NCI-H1105 treated with DMSO at 0.1 percent for 48 hours (cell line): ENCODE data around the gene FA2H.
"Not testable (repeated sequence)": the region's sequence is repeated elsewhere in the genome, so short reads cannot be mapped to it uniquely, and the experiment has no call there.

Source experiments
- DNase-seq: peaks from one replicate; lab custom pipeline; 2025; lab: John Stamatoyannopoulos, UW

FA2H gene

DNA sequence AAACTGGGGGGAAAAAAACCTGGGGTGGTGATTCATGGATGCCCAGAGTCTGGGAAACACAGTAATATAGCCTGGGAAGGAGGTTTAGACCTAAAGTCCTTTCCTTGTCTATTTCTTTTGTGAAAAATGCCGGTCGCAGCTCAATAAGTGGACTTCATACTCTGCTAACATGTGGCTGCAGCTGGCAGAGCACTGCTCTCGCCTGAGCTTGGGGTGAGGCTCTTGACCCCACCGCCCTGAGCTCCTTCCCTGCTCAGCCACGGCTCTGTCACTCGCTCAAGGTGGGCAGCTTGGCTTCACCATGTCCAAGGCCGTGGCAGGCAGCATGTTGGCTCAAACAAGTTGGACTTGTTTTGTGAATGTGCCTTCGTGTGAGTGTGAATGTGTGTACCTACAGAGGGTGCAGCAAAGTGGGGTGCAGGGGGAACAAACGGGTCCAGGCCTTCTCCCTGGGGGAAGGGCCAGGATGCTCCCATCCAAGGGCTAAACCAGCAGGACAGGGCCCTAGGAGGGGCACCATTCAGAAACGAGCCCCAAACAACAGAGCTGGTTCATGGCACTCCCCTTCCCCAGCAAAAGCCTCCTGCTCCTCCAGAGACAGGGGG is 4.9 kb downstream of the FA2H start:
- no peak for DNase-seq

DNA sequence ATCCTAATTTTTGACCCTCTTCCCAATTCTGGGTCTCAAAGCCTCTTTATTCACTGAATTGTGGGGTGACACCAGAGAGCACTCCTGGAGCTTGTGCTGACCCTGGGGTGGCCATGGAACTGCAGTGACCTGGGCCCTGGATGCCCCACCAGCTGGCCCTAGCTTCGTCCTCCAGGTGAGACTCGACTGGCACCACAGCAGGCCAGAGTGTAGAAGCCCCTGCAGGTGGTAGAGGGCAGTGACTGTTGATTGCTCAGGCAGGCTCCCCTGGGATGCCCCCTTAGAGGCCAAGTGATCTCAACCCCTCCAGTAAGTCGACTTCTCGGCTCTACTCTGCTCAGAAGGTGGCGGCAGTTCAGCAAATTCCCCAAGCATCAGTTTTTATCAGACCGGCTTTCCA is 6.4 kb downstream of the FA2H start:
- no peak for DNase-seq

DNA sequence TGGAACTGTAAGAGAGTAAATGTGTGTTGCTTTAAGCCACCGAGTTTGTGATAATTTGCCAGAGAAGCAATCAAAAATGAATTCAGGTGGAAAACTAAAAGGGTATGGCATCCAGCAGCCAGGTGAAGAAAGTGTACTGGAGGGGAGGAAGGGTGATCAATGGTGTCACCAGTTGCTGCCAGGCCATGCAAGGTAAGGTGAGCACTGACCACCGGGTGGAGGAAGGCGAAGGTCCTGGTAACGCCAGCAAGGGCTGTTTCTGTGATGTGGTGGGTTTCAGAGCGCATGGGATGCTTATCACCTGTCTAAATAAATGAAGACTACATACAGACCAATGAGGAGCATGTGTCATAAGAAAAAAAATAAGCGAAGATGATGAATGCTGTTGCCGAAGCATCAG is 6.9 kb downstream of the FA2H start:
- DNase-seq = no peak

DNA sequence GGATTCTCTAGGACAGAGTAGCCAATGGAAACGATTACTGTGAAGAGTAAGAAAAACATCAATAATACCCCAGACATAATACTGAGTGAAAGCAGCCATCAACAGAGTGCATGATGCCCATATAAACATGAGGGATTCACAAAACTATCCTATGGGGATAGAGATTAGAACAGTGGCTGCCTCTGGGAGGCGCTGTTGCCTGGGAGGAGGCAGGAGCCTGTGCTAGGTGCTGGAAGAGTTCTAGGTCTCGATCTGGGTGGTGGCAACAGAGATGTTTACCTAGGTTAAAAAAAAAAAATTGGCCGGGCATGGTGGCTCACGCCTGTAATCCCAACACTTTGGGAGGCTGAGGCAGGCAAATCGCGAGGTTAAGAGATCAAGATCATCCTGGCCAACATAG is 7.9 kb downstream of the FA2H start:
- DNase-seq = no peak

DNA sequence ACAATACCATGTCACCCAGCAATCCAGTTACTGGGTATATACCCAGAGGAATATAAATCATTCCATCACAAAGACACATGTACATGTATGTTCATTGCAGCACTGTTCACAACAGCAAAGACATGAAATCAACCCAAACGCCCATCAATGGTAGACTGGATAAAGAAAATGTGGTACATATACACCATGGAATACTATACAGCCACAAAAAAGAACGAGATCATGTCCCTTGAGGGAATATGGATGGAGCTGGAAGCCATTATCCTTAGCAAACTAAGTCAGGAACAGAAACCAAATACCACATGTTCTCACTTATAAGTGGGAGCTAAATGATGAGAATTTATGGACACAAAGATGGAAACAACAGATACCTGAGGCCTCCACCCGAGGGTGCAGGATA is 10.4 kb downstream of the FA2H start:
- not testable (repeated sequence) for DNase-seq

DNA sequence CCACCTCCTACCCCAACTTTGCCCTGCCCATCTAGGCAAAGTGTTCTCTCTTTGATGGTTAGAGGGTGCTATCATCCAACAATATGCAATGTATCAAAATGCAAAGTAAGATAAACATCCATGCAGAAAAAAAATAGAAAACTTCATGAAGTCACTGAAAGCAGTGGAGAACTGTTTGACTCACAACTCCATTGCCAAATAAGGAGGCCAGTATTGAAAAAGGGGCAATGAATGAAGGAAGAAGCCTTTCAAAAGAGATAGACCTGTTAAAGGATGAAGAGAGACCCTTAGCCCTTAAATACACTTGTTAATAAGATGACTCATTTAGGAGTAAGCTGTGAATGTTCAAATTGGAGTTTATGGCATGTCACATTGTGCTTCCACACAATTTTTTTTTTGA is 13.0 kb downstream of the FA2H start:
- DNase-seq = no peak

DNA sequence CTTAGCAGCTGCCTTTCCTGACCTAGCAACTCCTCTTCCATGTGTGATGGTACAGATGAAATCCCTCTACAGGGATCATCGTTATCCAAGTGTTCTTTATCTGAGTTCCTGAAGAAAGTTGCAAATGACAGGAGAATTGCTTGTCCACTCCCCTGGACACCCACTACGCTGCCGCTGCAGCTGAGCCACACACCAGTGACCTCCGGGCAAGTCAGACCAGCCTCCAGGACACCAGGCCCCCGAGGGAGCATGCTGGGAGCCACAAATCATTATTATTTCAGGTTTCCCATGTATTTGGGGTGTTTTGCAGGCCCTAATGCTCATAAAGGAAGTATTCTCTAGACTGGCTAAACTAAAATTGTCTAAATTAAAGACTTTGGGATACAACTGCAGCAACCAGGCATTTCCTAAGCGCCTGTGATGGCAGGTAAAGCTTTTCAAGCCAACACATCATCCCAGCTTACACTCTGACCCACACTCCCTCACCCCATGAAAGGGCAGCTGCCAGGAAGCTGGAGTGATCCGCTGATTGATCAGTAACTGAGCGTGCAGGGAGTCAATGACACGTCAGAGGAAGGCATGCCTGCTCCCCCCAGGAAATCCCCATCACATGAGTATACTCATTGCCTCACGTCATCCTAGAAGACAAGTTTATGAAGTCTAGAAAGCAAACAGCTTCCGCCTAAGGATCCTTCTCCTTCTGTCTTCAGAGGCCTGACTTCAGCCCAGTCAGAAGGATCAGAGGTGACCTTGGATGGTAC is 14.4 kb downstream of the FA2H start:
- DNase-seq = no peak

DNA sequence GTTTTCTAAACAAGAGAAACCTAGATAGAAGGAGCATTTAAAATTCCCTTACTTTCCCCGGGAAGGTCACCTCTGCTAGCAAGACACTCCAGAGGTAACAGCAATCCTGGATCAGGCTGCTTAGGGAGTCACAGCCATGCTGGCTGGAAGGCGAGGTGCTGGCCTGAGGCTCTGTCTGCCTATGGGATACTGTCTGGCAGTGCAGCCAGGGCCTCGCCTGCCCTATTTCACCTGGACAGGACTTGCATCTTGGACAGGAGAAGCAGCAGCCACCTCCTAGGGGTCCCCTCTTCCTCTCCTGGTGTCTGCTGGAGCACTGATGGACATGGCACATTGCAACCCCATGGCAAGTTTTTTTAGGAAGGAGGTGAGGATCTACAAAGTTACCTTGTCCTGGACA is 15.1 kb downstream of the FA2H start:
- DNase-seq = no peak

DNA sequence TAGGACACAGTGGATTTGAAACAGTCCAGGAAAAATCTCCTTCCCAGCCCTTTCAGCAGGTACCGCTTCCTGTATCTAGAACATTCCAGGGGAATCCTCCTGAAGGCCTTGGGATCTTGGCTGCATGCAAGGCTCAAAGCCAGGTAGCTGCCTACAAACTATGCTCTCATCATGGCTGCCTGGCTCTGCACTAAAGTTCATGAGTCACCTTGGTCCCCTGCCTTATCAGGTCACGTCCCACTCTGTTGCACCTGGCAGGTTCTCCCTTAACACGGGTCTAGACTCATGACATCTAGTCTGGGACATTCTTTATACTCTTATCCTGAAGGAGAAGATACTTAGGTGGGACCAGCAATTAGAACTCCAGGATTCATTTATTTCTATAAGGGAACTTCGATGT is 15.8 kb downstream of the FA2H start:
- DNase-seq = no peak

DNA sequence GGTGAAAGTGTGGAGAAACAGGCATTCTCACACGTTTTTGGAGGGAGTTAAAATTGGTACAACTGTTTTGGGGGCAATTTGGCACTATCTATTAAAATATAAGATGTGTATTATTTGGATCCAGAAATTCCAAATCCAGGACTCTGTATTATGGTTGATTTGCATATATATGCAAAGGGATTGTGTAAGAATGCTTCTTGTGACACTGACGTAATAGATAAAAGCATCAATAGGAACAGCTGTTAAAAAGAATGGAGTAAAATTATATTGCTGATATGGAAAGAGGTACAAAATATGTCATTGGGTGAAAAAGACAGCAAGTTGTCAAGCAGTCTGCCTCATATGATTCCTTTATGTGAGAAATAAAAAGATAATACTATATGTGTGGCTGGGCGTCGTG is 17.3 kb downstream of the FA2H start:
- no peak for DNase-seq

DNA sequence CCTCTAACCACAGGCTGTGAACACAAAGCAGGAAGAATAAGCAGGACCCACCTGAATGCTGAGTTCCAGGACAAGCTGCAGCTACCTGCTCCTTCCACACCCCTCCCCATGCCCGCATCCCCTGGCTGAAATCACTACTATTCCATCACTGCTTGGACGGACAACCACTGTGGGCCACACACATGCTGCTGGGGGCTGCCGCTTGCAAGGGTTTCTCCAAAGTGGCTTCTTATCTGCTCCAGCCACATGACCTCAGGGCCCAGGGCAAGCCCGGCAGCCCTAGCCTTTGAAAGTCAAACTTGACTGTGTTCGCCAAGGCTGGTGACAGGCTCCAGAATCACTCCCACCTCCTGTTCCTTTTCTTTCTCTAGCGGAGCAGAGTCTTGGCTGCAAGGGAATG is 18.4 kb downstream of the FA2H start:
- DNase-seq = no peak

DNA sequence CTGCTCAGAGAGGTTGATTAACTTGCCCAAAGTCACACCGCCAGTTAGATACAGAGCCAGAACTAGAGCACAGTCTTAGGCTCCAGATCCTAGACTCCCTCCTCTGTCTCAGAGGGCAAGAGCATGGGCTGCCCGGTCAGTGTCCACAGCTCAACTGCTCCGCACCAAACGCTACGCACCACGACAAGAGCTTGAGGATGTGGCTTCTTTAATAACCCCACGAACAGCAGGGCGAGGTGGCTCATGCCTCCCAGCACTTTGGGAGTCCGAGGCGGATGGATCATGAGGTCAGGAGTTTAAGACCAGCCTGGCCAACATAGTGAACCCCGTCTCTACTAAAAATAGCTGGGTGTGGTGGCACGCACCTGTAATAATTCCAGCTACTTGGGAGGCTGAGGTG is 21.4 kb downstream of the FA2H start:
- DNase-seq = no peak

DNA sequence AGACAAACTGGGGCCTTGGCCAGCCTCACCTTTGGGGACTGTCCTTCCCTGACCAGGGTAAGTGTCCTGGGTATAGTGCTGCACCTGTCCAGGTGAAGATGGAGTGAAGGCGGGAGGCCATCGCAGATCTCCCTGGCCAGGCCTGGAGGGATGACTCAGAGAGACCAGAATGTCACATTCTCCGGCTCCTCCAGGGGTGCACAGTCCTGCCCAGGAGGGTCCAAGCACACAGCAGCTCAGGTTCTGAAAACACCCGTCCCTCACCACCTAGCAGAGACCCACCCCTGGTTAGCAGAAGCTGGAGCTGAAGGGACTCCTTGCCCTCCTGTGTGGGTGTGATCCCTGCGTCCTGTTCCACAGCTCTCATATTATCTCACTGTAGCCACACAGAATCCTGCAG is 21.9 kb downstream of the FA2H start:
- no peak for DNase-seq

DNA sequence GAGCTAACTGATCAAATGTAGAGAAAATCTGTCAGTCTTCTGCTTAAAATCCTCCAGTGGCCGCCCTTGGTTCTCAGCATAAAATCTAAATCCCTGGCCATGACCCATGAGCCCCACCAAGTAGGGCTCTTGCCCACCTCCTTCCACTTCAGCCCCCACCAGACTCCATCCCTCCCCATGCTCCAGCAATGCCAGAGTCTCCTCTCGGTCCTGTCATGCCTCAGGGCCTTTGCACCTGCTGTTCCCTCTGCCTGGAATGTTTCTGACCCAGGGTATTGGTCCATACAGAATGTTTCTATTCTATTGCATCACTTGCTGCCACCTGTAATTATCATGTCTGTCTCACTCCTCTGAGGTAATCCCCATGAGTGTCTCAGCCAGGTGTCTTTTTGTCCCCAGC is 22.4 kb downstream of the FA2H start:
- DNase-seq = no peak

DNA sequence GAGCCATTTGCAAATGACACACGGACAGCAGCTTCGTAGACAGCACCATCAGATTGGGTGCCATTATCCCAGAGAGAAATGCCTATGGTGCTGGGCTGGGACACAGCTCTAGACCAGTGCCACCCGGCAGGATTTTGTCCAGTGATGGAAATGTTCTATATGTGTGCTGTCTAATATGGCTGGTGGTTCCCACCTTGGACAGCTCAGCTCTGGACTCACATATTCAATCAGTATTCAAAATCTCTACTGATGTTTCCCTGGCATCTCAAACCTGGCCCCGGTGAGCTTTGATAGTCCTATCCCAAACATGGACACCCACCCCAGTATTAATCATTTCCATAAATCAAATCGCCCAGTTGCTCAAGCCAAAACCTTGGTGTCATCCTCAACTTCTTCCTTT is 23.0 kb downstream of the FA2H start:
- no peak for DNase-seq

DNA sequence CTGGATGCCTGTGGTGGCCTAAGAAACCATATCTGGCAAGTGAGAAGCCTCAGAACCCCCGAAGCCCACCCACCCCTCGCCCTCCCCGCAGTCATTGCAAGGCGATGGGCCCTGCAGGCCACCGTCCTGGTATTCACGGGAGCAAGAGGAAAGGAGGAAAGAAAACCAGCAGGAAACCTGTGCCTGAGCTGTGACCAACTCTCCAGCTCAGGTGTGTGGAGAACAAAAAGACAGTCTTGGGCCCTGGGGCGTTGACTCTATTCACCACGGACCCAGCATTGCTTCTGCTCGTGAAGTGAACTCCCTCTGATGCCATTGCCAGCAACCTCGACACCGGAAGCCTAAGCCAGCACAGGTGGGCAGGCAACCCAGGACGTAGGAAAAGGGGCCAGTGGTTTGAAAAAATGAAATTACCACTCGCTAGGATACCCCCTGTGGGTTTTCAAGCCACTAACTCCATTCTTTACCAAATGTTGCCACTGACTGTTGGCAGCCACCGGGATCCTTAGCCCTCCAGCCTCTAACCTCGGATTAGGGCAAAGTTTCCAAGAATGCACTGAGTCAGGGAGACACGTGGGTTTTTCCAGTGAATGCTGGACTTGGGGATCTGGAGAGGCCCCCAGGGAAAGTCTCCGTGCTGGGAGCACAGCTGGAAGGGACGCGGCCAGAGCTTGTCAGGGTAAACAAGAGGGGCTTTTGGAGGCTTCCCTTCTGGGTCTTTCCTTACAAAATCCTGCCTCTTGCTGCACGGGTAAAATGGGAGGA is 25.1 kb downstream of the FA2H start:
- no peak for DNase-seq

DNA sequence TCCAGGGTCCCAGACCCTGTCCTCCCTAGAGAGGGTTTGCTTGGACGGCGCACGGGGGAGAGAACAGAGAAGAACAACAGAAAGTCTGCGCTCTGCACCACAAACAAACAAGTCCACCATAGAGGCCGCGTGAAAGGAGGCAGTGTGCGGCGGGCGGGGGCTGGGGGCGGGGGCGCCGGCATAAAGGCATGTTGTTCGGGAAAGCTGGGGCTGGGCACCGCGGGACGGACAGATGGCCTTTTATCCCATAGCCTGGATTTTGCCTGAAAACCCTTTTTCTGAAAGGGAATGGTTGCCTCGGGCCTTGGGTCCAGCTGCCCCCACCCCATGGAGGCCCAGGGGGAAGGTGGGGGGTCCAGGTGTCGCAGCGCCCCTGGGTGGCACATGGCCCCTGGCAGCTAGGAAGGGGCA is 26.0 kb downstream of the FA2H start:
- DNase-seq = no peak

DNA sequence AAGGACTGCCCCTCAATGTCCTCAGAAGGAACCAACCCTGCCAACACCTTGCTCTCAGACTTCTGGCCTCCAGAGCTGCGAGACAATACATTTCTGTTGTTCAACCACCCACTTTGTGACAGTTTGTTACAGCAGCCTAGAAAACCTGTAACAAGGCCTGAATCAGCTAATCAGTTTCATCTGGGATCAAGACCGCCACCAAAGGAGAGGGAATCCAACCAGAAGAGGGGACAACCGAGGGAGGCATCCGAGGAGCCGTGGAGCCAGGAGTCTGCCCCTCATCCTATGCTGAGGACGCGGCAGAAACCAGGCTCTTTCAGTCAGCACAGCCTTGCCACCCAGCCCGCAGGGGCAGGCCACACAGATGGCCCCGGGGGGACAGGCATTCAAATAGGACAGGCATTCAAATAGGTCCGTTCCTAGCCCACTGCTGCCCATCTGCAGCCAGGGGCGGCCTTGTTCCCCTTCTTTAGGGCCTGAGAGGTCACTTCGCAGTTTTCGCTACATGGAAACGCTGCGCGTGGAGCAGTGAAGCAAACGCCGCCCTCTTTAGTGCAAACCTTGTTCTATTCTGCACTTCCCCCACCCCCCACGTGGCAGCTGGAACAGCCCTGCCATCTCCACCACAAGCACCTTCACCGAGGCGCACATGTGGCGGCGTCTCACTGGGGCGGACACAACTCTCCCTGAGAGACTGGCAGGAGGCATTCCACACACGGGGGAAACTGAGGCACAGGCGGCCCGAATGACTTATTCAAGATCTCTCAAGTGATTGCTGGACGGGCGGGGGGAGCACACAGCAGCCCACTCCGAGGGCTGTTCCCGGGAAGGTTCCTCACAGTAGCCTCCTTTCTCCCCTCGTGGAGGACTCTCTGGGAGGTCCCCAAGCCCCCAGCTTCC is 26.7 kb downstream of the FA2H start:
- DNase-seq = no peak

DNA sequence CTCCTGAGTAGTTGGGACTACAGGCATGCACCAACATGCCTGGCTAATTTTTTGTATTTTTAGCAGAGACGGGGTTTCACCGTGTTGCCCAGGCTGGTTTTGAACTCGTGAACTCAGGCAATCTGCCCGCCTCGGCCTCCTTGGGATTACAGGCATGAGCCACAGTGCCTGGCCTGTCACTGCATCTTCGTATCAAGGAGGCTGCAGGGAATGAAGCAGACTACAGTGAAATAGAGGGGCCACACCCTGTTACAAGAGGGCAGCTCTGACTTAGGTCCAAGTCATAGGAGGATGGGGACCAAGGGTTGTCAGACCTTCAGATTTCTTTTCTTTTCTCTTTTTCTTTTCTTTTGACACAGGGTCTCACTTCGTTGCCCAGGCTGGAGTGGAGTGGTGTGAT is 28.7 kb downstream of the FA2H start:
- DNase-seq = no peak

DNA sequence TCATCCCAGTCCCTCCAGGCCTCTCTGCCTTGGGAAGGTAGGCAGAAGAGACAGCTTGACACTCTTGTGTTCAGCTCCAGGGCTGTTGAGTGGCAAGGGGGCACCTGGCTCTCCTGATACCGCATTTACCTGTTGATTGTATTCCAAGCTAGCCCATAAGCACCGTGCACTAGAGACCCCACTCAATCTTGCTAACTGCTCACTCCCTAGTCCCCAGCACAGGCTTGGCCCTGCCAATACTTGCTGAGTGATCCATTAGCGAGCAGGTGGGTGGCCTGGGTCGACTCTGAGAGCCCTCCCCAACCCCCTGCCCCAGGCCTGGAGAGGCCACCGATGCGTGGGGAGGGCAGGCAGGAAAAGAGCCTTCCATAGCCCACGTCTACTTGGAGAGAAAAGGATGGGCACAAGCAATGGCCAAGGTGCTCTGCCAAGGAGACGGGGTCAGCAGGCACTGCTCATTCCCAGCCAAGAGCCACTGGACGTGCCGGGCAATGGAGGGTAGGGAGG is 29.5 kb downstream of the FA2H start:
- DNase-seq = no peak

DNA sequence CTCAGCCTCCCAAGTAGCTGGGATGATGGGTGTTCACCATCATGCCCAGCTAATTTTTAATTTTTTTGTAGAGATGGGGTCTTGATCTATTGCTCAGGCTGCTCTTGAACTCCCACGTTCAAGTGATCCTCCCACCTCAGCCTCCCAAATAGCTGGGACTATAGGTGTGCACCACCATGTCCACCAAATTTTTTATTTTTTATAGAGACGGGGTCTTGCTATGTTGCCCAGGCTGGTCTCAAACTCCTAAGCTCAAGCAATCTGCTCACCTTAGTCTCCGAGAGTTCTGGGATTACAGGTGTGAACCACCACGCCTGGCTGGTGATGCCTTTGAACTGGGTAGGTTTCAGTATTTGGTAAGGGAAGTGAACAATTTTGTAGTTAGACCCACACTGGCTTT is 30.1 kb downstream of the FA2H start:
- no peak for DNase-seq

DNA sequence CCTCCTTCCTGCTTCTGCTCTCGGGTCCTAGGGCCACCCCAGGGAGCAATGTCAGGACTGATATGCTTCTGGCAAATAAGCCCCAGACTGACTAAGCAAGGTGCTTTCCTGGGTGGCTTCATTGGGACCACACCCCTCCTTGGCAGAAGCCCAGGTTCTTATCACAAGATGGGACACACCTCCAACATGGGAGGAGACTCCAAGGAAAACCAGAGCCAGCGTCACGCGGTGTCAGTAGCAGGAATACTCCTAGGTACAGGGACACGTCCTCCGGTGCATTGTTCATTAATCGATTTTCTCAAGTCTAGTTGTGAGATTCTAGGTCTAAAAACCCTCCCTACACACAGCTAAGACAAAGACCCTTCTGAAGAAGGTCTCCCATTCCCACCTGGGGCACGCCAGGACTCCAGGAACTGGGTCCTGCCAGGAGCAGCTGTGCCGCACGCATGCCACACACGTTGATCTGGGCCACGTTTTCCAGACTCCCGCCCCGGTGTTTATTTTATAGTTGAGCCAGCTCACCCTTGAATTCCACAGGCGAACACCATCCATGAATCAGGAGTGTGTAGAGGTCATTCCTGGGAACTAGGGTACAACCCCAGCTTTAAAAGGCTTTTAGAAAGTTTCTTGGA is 30.8 kb downstream of the FA2H start:
- DNase-seq = peak; percentile 81
